NCI-H1417 (cell line): Measurements from ENCODE around the gene FBXL5.

Source experiments
- DNase-seq, 3 experiments: peaks; one replicate each; lab custom pipeline; 2025; lab: John Stamatoyannopoulos, UW

Gene FBXL5

DNA sequence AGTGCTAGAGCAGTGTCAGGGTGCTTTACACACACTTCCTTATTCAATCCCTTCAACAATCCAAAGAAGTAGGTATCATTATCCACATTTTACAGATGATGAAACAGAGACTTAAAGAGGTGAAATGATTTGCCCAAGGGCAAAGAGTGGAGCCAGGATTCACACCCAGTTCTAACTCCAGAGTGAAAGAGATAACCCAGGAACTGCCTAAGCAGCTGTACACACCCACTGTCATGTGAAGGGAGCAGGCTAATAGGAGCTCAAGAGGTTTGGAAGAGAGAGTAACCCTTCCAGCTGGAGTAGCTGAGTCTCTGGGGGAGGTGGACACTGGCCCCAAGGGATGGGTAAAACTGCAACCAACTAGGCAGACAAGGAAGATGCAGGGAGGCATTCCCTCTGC lies 92.5 kb downstream of the FBXL5 start:
- no peak for DNase-seq

DNA sequence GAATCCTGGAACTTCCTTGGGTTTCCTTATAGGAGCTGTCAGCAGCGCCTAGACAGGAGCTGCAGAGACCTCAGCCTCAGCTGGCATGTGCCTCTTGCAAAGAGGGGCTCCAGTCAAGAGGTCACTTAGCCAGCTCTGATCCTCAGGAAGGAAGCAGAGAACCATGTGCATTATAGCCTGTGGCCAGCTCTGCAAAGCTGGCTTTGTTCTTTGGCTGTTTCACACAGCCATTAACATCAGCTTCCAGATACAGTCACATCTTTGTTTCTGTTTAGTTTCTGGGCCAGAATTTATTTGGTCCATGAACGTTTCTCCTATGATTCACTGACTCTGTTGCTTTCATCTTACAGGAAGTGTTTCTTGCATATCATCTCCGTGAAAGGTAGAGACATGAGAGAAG lies 93.0 kb downstream of the FBXL5 start:
- DNase-seq: no peak

- DNase-seq: no peak
Measured at GRCh38 chr4:15558561-15558960, 96.6 kb downstream of the FBXL5 start.

DNA sequence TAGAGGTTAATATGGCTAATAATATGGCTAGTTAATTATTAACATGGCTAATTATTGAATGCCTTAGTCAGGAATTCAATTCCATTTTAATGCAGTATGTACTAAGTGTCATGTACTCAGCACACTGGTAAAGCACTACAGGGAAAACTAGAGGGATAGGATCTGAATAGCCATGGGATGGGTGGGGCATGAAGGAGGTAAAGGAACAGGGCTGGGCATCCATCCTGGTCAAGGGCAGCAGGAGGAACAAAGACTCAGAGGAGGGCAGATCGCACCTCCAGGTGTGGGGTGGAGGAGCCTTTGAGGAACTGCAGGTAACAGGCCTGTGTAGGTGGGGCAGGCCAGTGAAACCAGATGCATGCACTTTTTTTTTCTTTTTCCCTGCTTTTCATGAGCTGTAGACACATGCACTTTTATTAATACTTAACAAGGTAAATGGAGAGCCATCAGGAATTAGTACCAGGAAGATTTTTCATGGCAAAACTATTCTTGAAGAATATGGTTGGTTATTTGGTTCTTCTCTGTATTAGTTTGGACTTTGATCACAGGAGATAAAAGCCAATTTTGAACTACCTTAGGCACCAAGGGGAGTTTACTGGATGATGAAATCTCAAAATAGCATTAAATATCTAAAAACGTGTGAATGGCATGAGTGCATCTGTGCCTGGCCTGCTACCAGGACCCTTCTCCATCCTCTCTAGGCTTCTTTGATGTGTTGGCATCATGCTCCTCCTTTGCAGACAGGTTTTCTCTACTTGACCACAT lies 97.2 kb downstream of the FBXL5 start:
- no peak for DNase-seq

DNA sequence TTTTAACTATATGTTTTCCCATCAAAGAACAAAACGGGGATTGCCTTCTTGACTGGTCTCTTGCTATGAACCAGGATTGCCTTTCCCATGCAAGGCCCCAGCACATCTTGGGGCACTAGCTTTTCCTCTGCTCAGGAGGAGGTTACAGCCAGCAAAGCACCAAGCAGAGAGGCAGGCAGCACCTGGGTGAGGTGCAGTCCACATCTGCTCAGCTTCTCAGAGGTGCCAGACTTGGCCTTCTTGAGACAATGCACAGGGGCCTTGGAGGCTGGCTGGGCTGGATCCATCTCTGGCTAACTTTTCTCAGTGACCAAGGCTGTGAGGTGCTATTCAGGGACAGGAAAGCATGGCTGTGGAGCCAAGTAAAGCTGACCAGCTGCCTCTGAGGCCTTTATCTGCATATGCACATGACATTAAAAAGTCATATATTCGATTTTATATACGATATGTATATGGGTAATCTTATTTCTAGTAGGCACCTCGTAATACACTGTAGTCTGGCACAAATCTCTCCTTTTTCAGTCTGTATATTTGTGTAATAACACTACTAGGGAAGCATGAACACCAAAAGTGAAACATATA lies 98.6 kb downstream of the FBXL5 start:
- DNase-seq: no peak
